Measurements from ENCODE around the gene FGD4. TPM values are rescaled to one million over a fixed set of nuclear protein-coding genes. Genes with fewer than 3 reads are reported as not detected.
A peak's percentile ranks its signal among the peaks of the same experiment; 100 is the strongest.

Gene FGD4
- total and polyA plus RNA-seq, 2 donors (not counting 3 experiments of a cell fraction or from before 2014, with no cell fraction given): 6.6 to 44.7 TPM

DNA sequence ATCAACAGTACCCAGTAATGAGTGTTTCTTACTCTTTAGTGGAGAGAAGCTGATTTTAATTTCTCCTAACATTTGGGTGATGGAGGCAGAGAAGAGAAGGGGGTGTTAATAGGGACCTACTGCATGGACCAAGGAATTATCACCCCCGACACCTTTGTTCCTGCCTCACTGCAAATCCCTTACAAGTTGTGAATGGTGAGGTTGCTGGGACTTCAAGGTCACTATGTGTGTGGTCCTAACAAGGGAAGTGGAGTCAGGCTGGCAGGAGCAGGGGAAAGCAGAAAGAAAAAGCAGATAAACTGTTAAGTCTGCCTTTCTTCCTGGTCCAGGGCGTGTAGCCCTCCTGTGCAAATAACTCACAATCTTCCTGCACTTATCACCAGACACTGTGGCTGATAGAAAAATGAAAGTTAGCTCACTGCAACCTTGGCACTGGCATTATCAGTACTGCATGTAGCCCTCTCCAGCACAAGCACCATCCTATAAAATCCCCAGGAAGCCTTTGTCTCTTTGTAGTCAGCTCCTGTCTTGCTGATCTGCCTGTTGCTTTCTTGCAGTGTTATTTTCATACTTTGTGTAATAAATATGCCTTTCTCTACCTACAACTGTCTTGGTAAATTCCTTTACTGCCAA, 167.4 kb downstream of the FGD4 start:
- dilution Hi-C loops (cut with MboI; ENCODE audit: extremely low pct_ligation_motif_present, low sequenced_read_pairs): no loop called here

More for the DNA sequence above, 167.4 kb downstream of the FGD4 start:
- Histone ChIP-seq H3K4me2 (ENCODE audit: insufficient read depth, low read length) (no peak overlapping the region), H3K36me3 (ENCODE audit: control insufficient read depth in 2 of 2, extremely low read depth in 1 of 2, insufficient read depth in 2 of 2, low read length in 2 of 2) (peaks cover 0 to 2% of the 10 kb centered on the region in 2 experiments), H3K4me1 (ENCODE audit: control insufficient read depth, extremely low read depth, insufficient read depth, low read length) (peaks cover 20% of the 10 kb centered on the region), H3K9me3 (replicated peaks; ENCODE audit: control insufficient read depth, insufficient read depth, low read length) (no peaks in the 10 kb centered on the region), H3K4me3 (replicated peaks in 1 of 3; ENCODE audit: insufficient read depth in 1 of 3, low read depth in 1 of 3, low read length in 3 of 3) (no peak overlapping the region), H3K27ac (ENCODE audit: insufficient read depth, low read depth, low read length) (no peak overlapping the region), H3K9ac (replicated peaks; ENCODE audit: extremely low read depth, insufficient read depth, low read length) (no peak overlapping the region), H3K27me3 (ENCODE audit: control insufficient read depth in 2 of 2, insufficient read depth in 2 of 2, low read length in 2 of 2) (no peaks in the 10 kb centered on the region), H3K9me1 (replicated peaks; ENCODE audit: control insufficient read depth, extremely low read depth, insufficient read depth, low read length) (no peaks in the 10 kb centered on the region), H2AFZ (ENCODE audit: low read depth, low read length) (no peak overlapping the region), H4K20me1 (replicated peaks; ENCODE audit: control insufficient read depth, extremely low read depth, insufficient read depth, low read length) (no peaks in the 10 kb centered on the region), H3K79me2 (ENCODE audit: control insufficient read depth, insufficient read depth, low read length) (peaks cover 20% of the 10 kb centered on the region)
- intact Hi-C loops (cut with micrococcal nuclease): no loop called here
- POLR2A ChIA-PET: interaction anchor here (0.6 kb wide), 1 partner anchor 130 kb away, joined by 3 read pairs; no protein-coding TSS in a partner anchor
- BruUV-seq (replicated peaks): no TSS peak
- DNase-seq (ENCODE audit: low read depth, low spot score): peak; percentile 55
- CTCF ChIA-PET: interaction anchor here (0.8 to 1.7 kb wide), 3 partner anchors 9 to 32 kb away, joined by 3 to 8 read pairs (median 7); no protein-coding TSS in a partner anchor
- TF ChIP-seq GATA2 (IDR thresholded peaks at IDR 0.05; ENCODE audit: insufficient read depth, insufficient read length, low read depth, low read length) (no peak), MYC (IDR thresholded peaks at IDR 0.05; ENCODE audit: low read depth, low read length) (no peak), FOS (IDR thresholded peaks at IDR 0.05; ENCODE audit: borderline replicate concordance, insufficient read depth, low read length) (no peak), POLR2A (IDR thresholded peaks at IDR 0.05; ENCODE audit: low read depth, low read length) (no peak)
- TF ChIP-seq, protein P1, sequence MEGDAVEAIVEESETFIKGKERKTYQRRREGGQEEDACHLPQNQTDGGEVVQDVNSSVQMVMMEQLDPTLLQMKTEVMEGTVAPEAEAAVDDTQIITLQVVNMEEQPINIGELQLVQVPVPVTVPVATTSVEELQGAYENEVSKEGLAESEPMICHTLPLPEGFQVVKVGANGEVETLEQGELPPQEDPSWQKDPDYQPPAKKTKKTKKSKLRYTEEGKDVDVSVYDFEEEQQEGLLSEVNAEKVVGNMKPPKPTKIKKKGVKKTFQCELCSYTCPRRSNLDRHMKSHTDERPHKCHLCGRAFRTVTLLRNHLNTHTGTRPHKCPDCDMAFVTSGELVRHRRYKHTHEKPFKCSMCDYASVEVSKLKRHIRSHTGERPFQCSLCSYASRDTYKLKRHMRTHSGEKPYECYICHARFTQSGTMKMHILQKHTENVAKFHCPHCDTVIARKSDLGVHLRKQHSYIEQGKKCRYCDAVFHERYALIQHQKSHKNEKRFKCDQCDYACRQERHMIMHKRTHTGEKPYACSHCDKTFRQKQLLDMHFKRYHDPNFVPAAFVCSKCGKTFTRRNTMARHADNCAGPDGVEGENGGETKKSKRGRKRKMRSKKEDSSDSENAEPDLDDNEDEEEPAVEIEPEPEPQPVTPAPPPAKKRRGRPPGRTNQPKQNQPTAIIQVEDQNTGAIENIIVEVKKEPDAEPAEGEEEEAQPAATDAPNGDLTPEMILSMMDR (IDR thresholded peaks at IDR 0.05; ENCODE audit: extremely low read depth in 1 of 2, insufficient read depth in 1 of 2, low read depth in 1 of 2, low read length in 2 of 2): no peak
- TF ChIP-seq, protein P2, sequence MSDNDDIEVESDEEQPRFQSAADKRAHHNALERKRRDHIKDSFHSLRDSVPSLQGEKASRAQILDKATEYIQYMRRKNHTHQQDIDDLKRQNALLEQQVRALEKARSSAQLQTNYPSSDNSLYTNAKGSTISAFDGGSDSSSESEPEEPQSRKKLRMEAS (IDR thresholded peaks at IDR 0.05; ENCODE audit: insufficient read depth, insufficient read length): no peak
- FAIRE-seq: no peak

Data from endothelial cell of umbilical vein (primary cell).